HUES64 (cell line): ENCODE measurements around the gene SLC4A7.
"Not testable (repeated sequence)": the region's sequence is repeated elsewhere in the genome, so short reads cannot be mapped to it uniquely, and the experiment has no call there.

Source experiments
- H3K27ac ChIP-seq: 2 replicates; pipeline ENCODE4 v1.7.0; 2013; ENCODE audit warnings: low read depth, low read length, inconsistent platforms
- H3K27me3 ChIP-seq: 2 replicates; pipeline ENCODE4 v1.6.1; 2013; ENCODE audit warnings: mild to moderate bottlenecking, low read length; ENCODE audit not compliant: insufficient read depth
- H3K36me3 ChIP-seq: 2 replicates; pipeline ENCODE4 v1.6.1; 2013; ENCODE audit warnings: mild to moderate bottlenecking, low read length; ENCODE audit not compliant: insufficient read depth
- H3K4me1 ChIP-seq: 2 replicates; pipeline ENCODE4 v1.6.1; 2013; ENCODE audit warnings: mild to moderate bottlenecking, low read length, moderate library complexity; ENCODE audit not compliant: insufficient read depth
- H3K4me3 ChIP-seq: 2 replicates; pipeline ENCODE4 v1.5.1; 2013; ENCODE audit warnings: mild to moderate bottlenecking, low read length, moderate library complexity
- H3K9ac ChIP-seq: 2 replicates; pipeline ENCODE4 v1.6.1; 2013; ENCODE audit warnings: mild to moderate bottlenecking, low read depth, low read length
- H3K9me3 ChIP-seq: 2 replicates; pipeline ENCODE4 v1.6.1; 2013; ENCODE audit warnings: low read depth, low read length; ENCODE audit not compliant: insufficient read depth
- WGBS: fragments of 150-250, 120-280 bp; methylation state at CpG from one replicate; pipeline ENCODE4 v1.1.7; 2013; ENCODE audit warnings: missing lambda C conversion rate; 5-methylcytosine and 5-hydroxymethylcytosine counted together

Gene SLC4A7

DNA sequence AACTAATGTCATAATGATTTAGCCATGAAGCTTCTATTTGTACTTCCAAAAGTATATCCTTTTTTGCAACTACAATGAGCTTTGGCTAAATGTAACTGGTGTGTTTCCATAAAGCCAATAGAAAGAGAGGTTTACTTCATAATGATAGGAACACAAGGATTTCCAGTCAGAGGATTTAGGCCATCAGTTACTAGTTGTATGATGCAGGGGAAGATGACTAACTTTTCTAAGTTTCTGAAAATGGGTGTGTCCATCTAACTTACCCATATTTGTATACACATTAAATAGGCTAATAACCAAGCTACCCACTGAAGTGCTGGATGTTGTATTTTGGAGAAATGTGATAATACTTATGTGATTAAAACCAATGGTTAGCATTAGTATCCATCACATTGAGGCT lies 55.7 kb downstream of the SLC4A7 start:
- Histone ChIP-seq H3K4me1 (no peaks in the 10 kb centered on the region), H3K9me3 (no peaks in the 10 kb centered on the region), H3K9ac (no peak overlapping the region), H3K36me3 (peaks cover 88% of the 10 kb centered on the region), H3K4me3 (no peak overlapping the region), H3K27me3 (no peaks in the 10 kb centered on the region), H3K27ac (no peak overlapping the region)

GRCh38 chr3:27426926-27427325 lies 57.3 kb downstream of the SLC4A7 start:
- no peak overlapping the region for H3K27ac ChIP-seq
- no peak overlapping the region for H3K4me3 ChIP-seq
- 100% methylated on average over 1 of the region's 1 CpG for WGBS
- no peaks in the 10 kb centered on the region for H3K9me3 ChIP-seq
- no peak overlapping the region for H3K9ac ChIP-seq
- H3K36me3 ChIP-seq = peaks cover 88% of the 10 kb centered on the region
- no peaks in the 10 kb centered on the region for H3K4me1 ChIP-seq
- H3K27me3 ChIP-seq = no peaks in the 10 kb centered on the region

- WGBS = 94% methylated on average over 8 of the region's 8 CpGs
- no peak overlapping the region for H3K27ac ChIP-seq
These were observed 58.2 kb downstream of the SLC4A7 start for GRCh38 chr3:27425896-27426565.

GRCh38 chr3:27424812-27425521 lies 59.2 kb downstream of the SLC4A7 start:
- not testable (repeated sequence) for H3K9ac ChIP-seq, H3K4me3 ChIP-seq, H3K4me1 ChIP-seq, H3K27ac ChIP-seq, H3K27me3 ChIP-seq, H3K9me3 ChIP-seq
- 97% methylated on average over 13 of the region's 13 CpGs for WGBS
- H3K36me3 ChIP-seq = peaks cover 88% of the 10 kb centered on the region

More at GRCh38 chr3:27425896-27426565, 58.2 kb downstream of the SLC4A7 start:
- Histone ChIP-seq H3K4me1 (no peaks in the 10 kb centered on the region), H3K36me3 (peaks cover 88% of the 10 kb centered on the region), H3K9ac (no peak overlapping the region), H3K9me3 (no peaks in the 10 kb centered on the region), H3K4me3 (no peak overlapping the region), H3K27me3 (no peaks in the 10 kb centered on the region)

GRCh38 chr3:27423463-27423862 lies 60.7 kb downstream of the SLC4A7 start:
- no peak overlapping the region for H3K27ac ChIP-seq
- H3K27me3 ChIP-seq = no peaks in the 10 kb centered on the region
- H3K9me3 ChIP-seq = no peaks in the 10 kb centered on the region
- peaks cover 89% of the 10 kb centered on the region for H3K36me3 ChIP-seq
- H3K4me3 ChIP-seq = no peak overlapping the region
- H3K9ac ChIP-seq = no peak overlapping the region
- WGBS = 90% methylated on average over 2 of the region's 5 CpGs
- H3K4me1 ChIP-seq = no peaks in the 10 kb centered on the region

GRCh38 chr3:27422617-27423016 lies 61.6 kb downstream of the SLC4A7 start:
- no peak overlapping the region for H3K9ac ChIP-seq
- no peak overlapping the region for H3K4me3 ChIP-seq
- no peaks in the 10 kb centered on the region for H3K4me1 ChIP-seq
- H3K27me3 ChIP-seq = no peaks in the 10 kb centered on the region
- 100% methylated on average over 1 of the region's 2 CpGs for WGBS
- no peak overlapping the region for H3K27ac ChIP-seq
- no peaks in the 10 kb centered on the region for H3K9me3 ChIP-seq
- peaks cover 89% of the 10 kb centered on the region for H3K36me3 ChIP-seq

DNA sequence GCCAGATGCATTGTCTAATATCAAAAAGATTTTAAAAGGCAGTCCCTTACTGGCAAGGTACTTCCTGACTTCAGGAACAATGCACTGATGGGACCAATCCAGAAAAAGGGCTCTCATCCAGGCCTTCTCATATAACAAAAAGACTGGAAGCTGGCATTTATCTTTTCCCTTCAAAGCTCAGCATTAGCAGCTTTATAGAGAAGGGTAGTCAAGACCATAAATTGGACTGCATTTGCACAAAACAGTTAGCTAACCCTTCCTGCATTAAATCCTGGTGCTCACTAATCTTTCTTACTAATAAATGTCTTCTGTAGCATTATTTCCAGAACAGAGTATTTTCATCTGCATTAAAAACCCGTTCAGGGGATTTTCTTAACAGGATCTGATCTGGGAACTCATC lies 69.0 kb downstream of the SLC4A7 start:
- Histone ChIP-seq H3K9me3 (no peaks in the 10 kb centered on the region), H3K4me1 (0 out of 2 replicates have a peak, but pooled peaks cover 4% of the 10 kb centered on the region), H3K27ac (no peak overlapping the region), H3K9ac (no peak overlapping the region), H3K36me3 (peaks cover 90% of the 10 kb centered on the region), H3K27me3 (no peaks in the 10 kb centered on the region), H3K4me3 (no peak overlapping the region)
- WGBS = 97% methylated on average over 1 of the region's 1 CpG

- peaks cover 1% of the 10 kb centered on the region; the same call in 1 of the 2 replicates for H3K4me1 ChIP-seq
- WGBS = 85% methylated on average over 2 of the region's 3 CpGs
- H3K36me3 ChIP-seq = peaks cover 97% of the 10 kb centered on the region
- no peak overlapping the region for H3K9ac ChIP-seq
- H3K27ac ChIP-seq = no peak overlapping the region
- no peaks in the 10 kb centered on the region for H3K27me3 ChIP-seq
- no peak overlapping the region for H3K4me3 ChIP-seq
- H3K9me3 ChIP-seq = no peaks in the 10 kb centered on the region
These were observed 91.1 kb downstream of the SLC4A7 start for GRCh38 chr3:27392950-27393679.

- WGBS = 94% methylated on average over 10 of the region's 10 CpGs
- peaks cover 97% of the 10 kb centered on the region for H3K36me3 ChIP-seq
- not testable (repeated sequence) for H3K27ac ChIP-seq
These were observed 91.8 kb downstream of the SLC4A7 start for GRCh38 chr3:27392414-27392813.

DNA sequence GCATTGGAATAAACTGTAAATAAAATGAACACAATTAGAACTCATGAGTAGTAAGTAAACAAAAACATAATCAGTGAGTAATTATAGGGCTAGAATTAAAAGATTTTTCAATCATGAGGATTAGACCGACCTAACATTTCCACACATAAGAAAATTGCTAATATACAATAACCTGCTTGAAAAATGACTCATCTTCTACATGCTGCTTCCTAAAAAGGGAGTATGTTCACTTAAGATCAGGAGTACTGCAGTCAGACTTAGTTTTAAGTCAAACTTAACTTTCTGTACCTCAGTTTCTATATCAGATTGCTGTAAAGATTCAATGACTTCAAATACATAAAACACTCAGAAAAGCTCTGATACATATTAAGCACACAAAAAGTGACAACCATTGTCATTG lies 92.4 kb downstream of the SLC4A7 start:
- Histone ChIP-seq H3K27ac (no peak overlapping the region), H3K4me3 (no peak overlapping the region), H3K9ac (no peak overlapping the region), H3K36me3 (peaks cover 99% of the 10 kb centered on the region), H3K9me3 (no peaks in the 10 kb centered on the region), H3K27me3 (no peaks in the 10 kb centered on the region), H3K4me1 (peaks cover 5% of the 10 kb centered on the region; the same call in 1 of the 2 replicates)
- WGBS = no CpG with 5 or more reads among the region's 1 CpG

More at GRCh38 chr3:27392414-27392813, 91.8 kb downstream of the SLC4A7 start:
- not testable (repeated sequence) for H3K9me3 ChIP-seq, H3K27me3 ChIP-seq, H3K9ac ChIP-seq, H3K4me1 ChIP-seq, H3K4me3 ChIP-seq

DNA sequence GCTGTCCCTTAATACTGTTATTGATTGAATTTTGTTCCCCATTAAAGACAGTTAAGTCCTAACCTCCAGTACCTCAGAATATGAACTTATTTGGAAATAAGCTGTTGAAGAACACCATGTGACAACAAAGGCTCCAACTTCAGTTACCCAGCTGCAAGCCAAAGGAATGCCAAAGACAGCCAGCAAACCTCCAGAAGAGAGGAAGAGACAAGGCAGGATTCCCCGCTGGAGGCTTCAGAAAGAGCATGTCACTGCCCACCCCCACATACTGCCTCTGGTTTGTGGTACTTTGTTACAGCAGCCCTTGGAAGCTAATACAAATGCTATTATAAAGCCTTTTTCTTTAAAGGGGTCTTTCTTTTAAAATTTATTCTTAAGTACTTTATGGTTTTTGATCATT lies 96.6 kb downstream of the SLC4A7 start:
- Histone ChIP-seq H3K9me3 (no peaks in the 10 kb centered on the region), H3K27ac (no peak overlapping the region; the same call in 1 of the 2 replicates), H3K27me3 (no peaks in the 10 kb centered on the region), H3K4me3 (no peak overlapping the region), H3K9ac (no peak overlapping the region), H3K4me1 (peaks cover 5% of the 10 kb centered on the region; the same call in 1 of the 2 replicates), H3K36me3 (peaks cover 99% of the 10 kb centered on the region)
- 88% methylated on average over 1 of the region's 1 CpG for WGBS
